A549 treated with RU486 at 1 μM for 4 hours (cell line): ENCODE results near the gene TNNC1. TPM values are rescaled to one million over a fixed set of nuclear protein-coding genes. Genes with fewer than 3 reads are reported as not detected.

Experiments used
- total RNA-seq: library from RNA; stranded (reverse); fragments of 200-300 nt; extraction: Qiagen RNA extraction; gene quantifications from 5 replicates; pipeline ENCODE4 v1.2.3, GENCODE V29; 2022; ENCODE audit warnings: low read depth

The TNNC1 gene
- total RNA-seq = 1.2 to 1.6 TPM (median 1.3 TPM) in 5 replicates

GRCh38 chr3:52453496-52454249 is at the start of gene TNNC1:
Gene TNNC1, minus strand, starts transcription at chr3:52454041. Its CDS starts 26 bp downstream, at chr3:52454015.

GRCh38 chr3:52494886-52495495 is 41.1 kb upstream of the TNNC1 start, which contains the start of gene STAB1:
Gene STAB1, plus strand, starts transcription at chr3:52495338. Its CDS starts 76 bp downstream, at chr3:52495414.

GRCh38 chr3:52455283-52456168 is 1.7 kb upstream of the TNNC1 start, which contains the start of gene NISCH:
Gene NISCH, plus strand, starts transcription at chr3:52455604. Its CDS starts 38 bp downstream, at chr3:52455642.

DNA sequence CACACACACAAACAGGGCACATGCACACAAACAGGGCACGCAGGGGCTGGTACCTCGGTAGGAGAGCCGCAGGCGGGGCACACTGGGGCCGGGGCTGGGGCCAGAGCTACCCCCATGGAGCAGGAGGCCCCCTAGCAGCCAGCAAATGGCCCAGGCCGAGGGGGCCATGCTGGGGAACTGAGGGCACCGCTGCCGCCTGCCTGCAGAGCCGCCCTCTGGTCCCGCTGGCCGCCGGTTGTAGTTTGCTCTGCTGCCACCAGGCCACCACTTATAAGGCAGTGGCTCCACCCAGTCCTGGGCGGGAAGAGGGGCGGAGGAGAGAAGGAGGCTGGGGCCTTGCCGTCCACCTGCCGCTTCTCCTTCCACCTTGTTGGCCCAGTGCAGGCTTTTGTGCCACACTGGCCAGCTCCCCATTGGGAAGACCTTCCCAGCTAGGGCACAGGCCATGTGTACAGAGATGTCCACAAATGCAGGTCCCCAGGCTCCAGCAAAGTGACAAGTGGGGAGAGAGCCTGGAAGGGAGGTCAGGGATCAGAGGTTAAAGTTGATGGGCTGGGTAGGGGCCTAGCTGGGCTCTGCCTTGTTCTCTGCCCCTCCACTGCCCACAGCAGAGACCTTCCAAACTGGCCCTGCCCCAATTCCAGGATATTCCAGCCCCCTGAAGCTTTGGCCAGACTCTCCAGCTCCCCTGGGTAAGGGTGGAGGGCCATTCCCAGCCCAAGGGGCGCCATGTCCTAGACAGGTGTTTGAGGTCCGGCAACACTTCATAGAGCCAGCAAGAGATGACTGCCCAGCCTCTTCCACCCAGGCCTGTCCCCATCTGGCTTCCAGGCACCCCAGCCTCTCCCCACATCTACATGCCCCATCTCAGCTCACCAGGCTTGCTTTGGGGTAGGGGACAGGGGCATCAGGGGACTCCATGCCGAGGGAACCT is 8.7 kb downstream of the TNNC1 start, which contains the start of gene SEMA3G:
Gene SEMA3G (minus strand): TSS at position 244 of the 934 bp plus-strand sequence. CDS start 76 bp downstream, at position 168.

Other genes with a start within 250 kb of the TNNC1 start
- 0.06 TPM in 1 of 5 replicates, not detected in the others for gene TLR9, start 228.4 kb downstream of the TNNC1 start, total RNA-seq
- gene TWF2, start 214.9 kb downstream of the TNNC1 start, total RNA-seq = 59.9 to 79.4 TPM (median 68.3 TPM) in 5 replicates
- 3.0 to 5.2 TPM (median 4.8 TPM) in 5 replicates for gene PPM1M, start 208.3 kb downstream of the TNNC1 start, total RNA-seq
- gene WDR82, start 175.4 kb downstream of the TNNC1 start, total RNA-seq = 44.7 to 57.1 TPM (median 51.6 TPM) in 5 replicates
- gene GLYCTK, start 166.2 kb downstream of the TNNC1 start, total RNA-seq = 3.1 to 5.2 TPM (median 4.6 TPM) in 5 replicates
- gene DNAH1, start 137.7 kb downstream of the TNNC1 start, total RNA-seq = 0.67 to 0.99 TPM (median 0.86 TPM) in 5 replicates
- gene BAP1, start 44.0 kb downstream of the TNNC1 start, total RNA-seq = 27.2 to 39.3 TPM (median 36.8 TPM) in 5 replicates
- 2.7 to 3.5 TPM (median 3.0 TPM) in 5 replicates for gene PHF7, start 43.4 kb downstream of the TNNC1 start, total RNA-seq
- 0.07 to 0.09 TPM (median 0.08 TPM) in 4 of 5 replicates, not detected in the other for gene SEMA3G, start 8.9 kb downstream of the TNNC1 start, total RNA-seq
- 9.1 to 15.1 TPM (median 13.8 TPM) in 5 replicates for gene NISCH, start 1.6 kb upstream of the TNNC1 start, total RNA-seq
- gene STAB1, start 41.3 kb upstream of the TNNC1 start, total RNA-seq = not detected in 5 replicates
- 74.0 to 102 TPM (median 98.7 TPM) in 5 replicates for gene NT5DC2, start 79.8 kb upstream of the TNNC1 start, total RNA-seq
- gene UQCC5, start 82.6 kb upstream of the TNNC1 start, total RNA-seq = 43.3 to 87.9 TPM (median 59.4 TPM) in 5 replicates
- gene PBRM1, start 231.9 kb upstream of the TNNC1 start, total RNA-seq = 9.3 to 17.3 TPM (median 13.7 TPM) in 5 replicates
- 98.0 to 179 TPM (median 109 TPM) in 5 replicates for gene GNL3, start 232.0 kb upstream of the TNNC1 start, total RNA-seq